ENCODE measurements around the gene PRR5.

Gene PRR5

DNA sequence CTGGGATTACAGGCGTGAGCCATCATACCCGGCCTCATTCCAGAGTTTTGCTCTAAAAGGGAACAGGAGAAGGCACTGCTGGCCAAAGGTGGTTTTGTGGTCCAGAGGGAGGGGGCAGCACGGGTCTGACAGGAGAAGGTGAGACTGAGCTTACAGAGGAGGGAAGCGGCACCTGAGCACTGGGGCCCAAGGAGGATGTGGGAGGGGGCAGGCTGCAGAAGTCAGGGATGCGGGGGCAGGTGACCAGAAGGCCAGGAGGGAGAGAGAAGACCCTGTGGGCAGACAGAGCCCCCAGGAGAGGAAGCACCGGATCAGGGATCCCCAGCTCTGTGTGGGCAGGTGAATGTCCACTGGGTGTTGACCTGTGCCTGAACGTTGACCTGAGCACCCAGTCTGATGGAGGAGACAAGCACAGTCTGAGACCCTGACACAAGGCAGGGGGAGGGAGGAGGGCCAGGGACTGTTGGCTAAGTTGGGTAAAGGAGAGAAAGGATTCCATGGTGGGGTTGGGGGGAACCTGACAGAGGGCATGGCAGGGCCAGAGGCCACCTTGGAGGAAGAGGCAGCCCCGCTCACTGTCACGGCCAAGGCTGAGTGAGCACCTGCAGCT lies 12.0 kb upstream of the PRR5 start:
- Histone ChIP-seq H2AFZ (ENCODE audit: low read depth, low read length) (no peak overlapping the region), H3K4me2 (ENCODE audit: low read length) (no peak overlapping the region), H4K20me1 (ENCODE audit: insufficient read depth, low read length) (no peaks in the 10 kb centered on the region), H3K79me2 (ENCODE audit: low read length) (no peaks in the 10 kb centered on the region), H3K27ac (ENCODE audit: low read length) (no peak overlapping the region), H3K4me1 (ENCODE audit: low read length) (peaks cover 12% of the 10 kb centered on the region), H3K27me3 (ENCODE audit: low read depth, low read length) (peaks cover 18% of the 10 kb centered on the region), H3K9me3 (ENCODE audit: insufficient read depth, low read length) (no peaks in the 10 kb centered on the region), H3K36me3 (replicated peaks; ENCODE audit: low read depth, low read length) (no peaks in the 10 kb centered on the region), H3K4me3 (ENCODE audit: low read length) (no peak overlapping the region), H3K9ac (ENCODE audit: low read length) (no peak overlapping the region)
- TF ChIP-seq, protein P1, sequence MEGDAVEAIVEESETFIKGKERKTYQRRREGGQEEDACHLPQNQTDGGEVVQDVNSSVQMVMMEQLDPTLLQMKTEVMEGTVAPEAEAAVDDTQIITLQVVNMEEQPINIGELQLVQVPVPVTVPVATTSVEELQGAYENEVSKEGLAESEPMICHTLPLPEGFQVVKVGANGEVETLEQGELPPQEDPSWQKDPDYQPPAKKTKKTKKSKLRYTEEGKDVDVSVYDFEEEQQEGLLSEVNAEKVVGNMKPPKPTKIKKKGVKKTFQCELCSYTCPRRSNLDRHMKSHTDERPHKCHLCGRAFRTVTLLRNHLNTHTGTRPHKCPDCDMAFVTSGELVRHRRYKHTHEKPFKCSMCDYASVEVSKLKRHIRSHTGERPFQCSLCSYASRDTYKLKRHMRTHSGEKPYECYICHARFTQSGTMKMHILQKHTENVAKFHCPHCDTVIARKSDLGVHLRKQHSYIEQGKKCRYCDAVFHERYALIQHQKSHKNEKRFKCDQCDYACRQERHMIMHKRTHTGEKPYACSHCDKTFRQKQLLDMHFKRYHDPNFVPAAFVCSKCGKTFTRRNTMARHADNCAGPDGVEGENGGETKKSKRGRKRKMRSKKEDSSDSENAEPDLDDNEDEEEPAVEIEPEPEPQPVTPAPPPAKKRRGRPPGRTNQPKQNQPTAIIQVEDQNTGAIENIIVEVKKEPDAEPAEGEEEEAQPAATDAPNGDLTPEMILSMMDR (IDR thresholded peaks at IDR 0.05; ENCODE audit: low read depth, low read length): no peak
- TF ChIP-seq EZH2phosphoT487 (IDR thresholded peaks at IDR 0.05; ENCODE audit: low read depth): no peak

DNA sequence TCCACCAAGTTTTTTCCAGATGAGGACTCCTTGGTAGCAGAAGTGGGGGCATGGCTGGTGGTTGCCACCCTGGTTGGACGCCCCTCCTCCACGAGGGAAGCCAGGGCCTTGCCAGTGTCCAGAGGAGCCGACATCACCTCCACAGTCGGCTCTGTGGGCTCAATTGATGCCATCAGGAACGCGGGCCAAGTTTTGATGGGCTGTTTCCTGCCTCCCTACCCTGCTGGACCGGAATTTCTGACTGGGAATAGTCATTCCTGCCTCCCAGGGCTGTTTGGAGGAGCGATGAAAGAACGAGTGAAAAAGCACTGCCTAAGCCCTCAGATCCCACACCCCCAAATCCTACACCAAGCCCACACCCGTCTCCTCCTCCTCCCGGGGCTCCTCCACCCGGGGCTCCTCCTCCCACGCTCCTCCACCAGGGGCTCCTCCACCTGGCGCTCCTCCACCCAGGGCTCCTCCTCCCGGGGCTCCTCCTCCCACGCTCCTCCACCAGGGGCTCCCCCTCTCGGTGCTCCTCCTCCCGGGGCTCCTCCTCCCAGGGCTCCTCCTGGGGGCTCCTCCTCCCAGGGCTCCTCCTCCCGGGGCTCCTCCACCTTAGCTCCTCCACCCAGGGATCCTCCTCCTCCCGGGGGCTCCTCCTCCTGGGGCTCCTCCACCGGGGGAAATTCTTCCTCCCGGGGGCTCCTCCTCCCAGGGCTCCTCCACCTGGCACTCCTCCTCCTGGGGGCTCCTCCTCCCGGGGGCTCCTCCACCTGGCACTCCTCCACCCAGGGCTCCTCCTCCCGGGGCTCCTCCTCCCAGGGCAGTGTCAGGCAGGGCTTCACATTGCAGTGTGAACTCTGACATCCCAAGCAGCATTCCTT lies 10.0 kb upstream of the PRR5 start:
- Histone ChIP-seq H3K4me2 (ENCODE audit: low read length) (no peak overlapping the region), H3K27me3 (ENCODE audit: low read depth, low read length) (peaks cover 23% of the 10 kb centered on the region), H4K20me1 (ENCODE audit: insufficient read depth, low read length) (no peaks in the 10 kb centered on the region), H3K4me3 (ENCODE audit: low read length) (no peak overlapping the region), H3K9me3 (ENCODE audit: insufficient read depth, low read length) (no peaks in the 10 kb centered on the region), H3K79me2 (ENCODE audit: low read length) (no peaks in the 10 kb centered on the region), H3K4me1 (ENCODE audit: low read length) (no peaks in the 10 kb centered on the region), H3K9ac (ENCODE audit: low read length) (no peak overlapping the region), H3K36me3 (replicated peaks; ENCODE audit: low read depth, low read length) (no peaks in the 10 kb centered on the region), H3K27ac (ENCODE audit: low read length) (no peak overlapping the region), H2AFZ (ENCODE audit: low read depth, low read length) (no peak overlapping the region)
- TF ChIP-seq, protein P1 (IDR thresholded peaks at IDR 0.05; ENCODE audit: low read depth, low read length): no peak
- no peak for TF ChIP-seq EZH2phosphoT487 (IDR thresholded peaks at IDR 0.05; ENCODE audit: low read depth)

DNA sequence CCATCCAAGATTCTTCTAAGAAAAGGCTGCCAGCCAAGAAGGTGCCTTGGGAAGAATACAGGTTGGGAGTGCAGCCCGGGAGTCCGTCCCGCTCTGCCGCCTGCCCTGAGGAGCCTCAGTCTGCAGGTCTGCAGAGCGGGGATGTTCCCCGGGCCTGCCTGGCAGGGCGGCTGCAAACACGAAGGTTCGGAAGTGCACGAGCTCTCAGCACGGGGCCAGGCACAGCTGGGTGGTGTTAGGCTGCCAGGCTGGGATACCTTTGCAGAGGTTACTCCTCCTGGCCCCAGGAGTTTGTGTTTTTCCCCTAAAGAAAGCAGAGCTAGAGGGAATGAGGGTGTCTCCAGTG lies 9.4 kb upstream of the PRR5 start:
- Histone ChIP-seq H3K79me2 (ENCODE audit: low read length) (no peaks in the 10 kb centered on the region), H3K27me3 (ENCODE audit: low read depth, low read length) (peaks cover 22% of the 10 kb centered on the region), H3K9me3 (ENCODE audit: insufficient read depth, low read length) (no peaks in the 10 kb centered on the region), H3K4me1 (ENCODE audit: low read length) (no peaks in the 10 kb centered on the region), H4K20me1 (ENCODE audit: insufficient read depth, low read length) (no peaks in the 10 kb centered on the region), H3K27ac (ENCODE audit: low read length) (no peak overlapping the region), H3K4me3 (ENCODE audit: low read length) (no peak overlapping the region), H3K4me2 (ENCODE audit: low read length) (no peak overlapping the region), H2AFZ (ENCODE audit: low read depth, low read length) (no peak overlapping the region), H3K36me3 (replicated peaks; ENCODE audit: low read depth, low read length) (no peaks in the 10 kb centered on the region), H3K9ac (ENCODE audit: low read length) (no peak overlapping the region)
- TF ChIP-seq EZH2phosphoT487 (IDR thresholded peaks at IDR 0.05; ENCODE audit: low read depth): no peak
- TF ChIP-seq, protein P1 (IDR thresholded peaks at IDR 0.05; ENCODE audit: low read depth, low read length): no peak

DNA sequence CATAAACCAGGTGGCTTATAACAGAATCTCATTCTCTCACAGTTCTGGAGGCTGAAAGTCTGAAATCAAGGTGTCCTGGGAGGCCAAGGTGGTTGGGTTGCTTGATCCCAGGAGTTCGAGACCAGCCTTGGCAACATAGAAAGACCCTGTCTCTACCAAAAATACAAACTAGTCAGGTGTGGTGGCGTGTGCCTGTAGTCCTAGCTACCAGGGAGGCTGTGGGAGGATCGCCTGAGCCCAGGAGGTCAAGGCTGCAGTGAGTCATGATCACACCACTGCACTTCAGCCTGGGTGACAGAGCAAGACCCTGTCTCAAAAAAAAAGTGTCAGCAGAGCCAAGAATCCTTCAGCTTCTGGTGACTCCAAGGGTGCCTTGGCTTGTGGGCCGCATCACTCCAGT lies 8.9 kb upstream of the PRR5 start:
- Histone ChIP-seq H3K27ac (ENCODE audit: low read length) (no peak overlapping the region), H3K4me2 (ENCODE audit: low read length) (no peak overlapping the region), H3K27me3 (ENCODE audit: low read depth, low read length) (peaks cover 22% of the 10 kb centered on the region), H3K79me2 (ENCODE audit: low read length) (no peaks in the 10 kb centered on the region), H3K4me1 (ENCODE audit: low read length) (no peaks in the 10 kb centered on the region), H3K36me3 (replicated peaks; ENCODE audit: low read depth, low read length) (no peaks in the 10 kb centered on the region), H3K9ac (ENCODE audit: low read length) (no peak overlapping the region), H3K4me3 (ENCODE audit: low read length) (no peak overlapping the region), H3K9me3 (ENCODE audit: insufficient read depth, low read length) (no peaks in the 10 kb centered on the region), H2AFZ (ENCODE audit: low read depth, low read length) (no peak overlapping the region), H4K20me1 (ENCODE audit: insufficient read depth, low read length) (no peaks in the 10 kb centered on the region)
- TF ChIP-seq EZH2phosphoT487 (IDR thresholded peaks at IDR 0.05; ENCODE audit: low read depth): no peak
- TF ChIP-seq, protein P1 (IDR thresholded peaks at IDR 0.05; ENCODE audit: low read depth, low read length): no peak

All from OCI-LY3 (cell line).